HG03103 (cell line): ENCODE results near the gene FTMT.
"Not testable (repeated sequence)": the region's sequence is repeated elsewhere in the genome, so short reads cannot be mapped to it uniquely, and the experiment has no call there.

Experiments
- ATAC-seq: cut with Tn5 transposase; IDR thresholded peaks from one replicate; pipeline ENCODE4 v1.9.1; 2021; ENCODE audit warnings: low read depth; ENCODE audit not compliant: unreplicated experiment

FTMT gene

DNA sequence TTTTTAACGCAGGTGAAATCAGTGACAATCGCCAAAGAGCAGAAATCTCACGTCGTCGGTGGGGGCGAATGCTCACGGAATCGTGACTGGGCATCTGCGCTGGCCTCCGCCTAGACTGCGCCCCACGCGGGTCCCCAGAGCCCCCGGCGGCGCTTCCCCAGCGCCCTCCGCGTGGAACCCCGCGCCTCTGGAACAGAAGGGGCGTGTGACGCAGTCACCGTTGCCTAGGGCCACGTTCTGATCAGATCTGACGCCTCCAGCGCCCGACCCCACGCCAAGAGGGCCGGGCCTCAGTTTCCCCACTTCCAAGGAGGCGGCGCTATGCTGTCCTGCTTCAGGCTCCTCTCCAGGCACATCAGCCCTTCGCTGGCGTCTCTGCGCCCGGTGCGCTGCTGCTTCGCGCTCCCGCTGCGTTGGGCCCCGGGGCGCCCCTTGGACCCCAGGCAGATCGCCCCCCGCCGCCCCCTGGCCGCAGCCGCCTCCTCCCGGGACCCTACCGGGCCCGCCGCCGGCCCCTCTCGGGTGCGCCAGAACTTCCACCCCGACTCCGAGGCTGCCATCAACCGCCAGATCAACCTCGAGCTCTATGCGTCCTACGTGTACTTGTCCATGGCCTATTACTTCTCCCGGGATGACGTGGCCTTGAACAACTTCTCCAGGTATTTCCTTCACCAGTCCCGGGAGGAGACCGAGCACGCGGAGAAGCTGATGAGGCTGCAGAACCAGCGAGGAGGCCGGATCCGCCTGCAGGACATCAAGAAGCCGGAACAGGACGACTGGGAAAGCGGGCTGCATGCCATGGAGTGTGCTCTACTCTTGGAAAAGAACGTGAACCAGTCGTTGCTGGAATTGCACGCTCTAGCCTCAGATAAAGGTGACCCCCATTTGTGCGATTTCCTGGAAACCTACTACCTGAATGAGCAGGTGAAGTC, at the start of gene FTMT:
Gene FTMT, plus strand, starts transcription at position 240 of the 932 bp plus-strand sequence. Its CDS starts 82 bp downstream, at position 322.
- no peak for ATAC-seq

DNA sequence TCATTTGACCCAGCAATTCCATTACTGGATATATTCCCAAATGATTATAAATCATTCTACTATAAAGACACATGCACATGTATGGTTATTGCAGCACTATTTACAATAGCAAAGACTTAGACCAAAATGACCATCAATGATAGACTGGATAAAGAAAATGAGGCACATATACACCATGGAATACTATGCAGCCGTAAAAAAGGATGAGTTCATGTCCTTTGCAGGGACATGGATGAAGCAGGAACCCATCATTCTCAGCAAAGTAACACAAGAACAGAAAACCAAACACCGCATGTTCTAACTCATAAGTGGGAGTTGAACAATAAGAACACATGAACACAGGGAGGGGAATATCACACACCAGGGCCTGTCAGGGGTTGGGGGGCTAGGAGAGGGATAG, 46.4 kb upstream of the FTMT start:
- ATAC-seq = not testable (repeated sequence)

DNA sequence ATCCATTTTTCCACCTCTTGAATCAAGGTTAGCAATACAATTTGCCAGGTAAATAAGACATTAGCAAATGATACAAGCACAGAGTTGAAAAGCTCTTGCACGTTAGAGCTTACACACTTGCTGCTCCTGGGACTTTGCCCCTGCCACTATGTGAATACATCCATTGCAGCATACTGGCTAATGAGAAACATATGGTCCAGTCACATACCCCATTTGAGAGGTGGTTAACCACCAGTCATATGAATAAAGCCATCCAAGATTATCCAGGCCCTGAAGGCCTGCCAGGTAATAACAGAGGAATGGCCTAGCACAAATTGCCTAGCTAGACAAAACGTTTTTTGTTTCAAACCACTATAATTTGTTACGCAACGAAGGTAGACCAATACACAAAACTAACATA, 45.8 kb upstream of the FTMT start:
- no peak for ATAC-seq

DNA sequence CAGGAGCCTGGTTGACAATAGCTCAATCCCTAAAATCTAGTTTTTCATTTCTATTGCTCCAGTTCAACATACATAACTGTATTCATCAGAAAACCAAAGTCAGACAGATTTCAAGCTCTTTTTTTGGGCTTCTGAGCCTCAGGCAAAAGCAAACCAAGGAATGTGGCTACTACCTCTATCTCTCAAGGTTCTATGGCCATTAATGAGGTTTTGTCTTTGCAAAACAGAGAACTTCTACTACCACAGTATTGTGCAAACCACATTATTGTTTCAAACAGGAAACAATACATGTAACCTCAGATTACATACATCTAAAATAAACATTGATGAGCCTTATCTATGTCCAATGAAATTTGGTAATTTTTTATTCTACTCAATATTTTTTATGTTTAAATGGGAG, 35.5 kb upstream of the FTMT start:
- ATAC-seq = no peak

DNA sequence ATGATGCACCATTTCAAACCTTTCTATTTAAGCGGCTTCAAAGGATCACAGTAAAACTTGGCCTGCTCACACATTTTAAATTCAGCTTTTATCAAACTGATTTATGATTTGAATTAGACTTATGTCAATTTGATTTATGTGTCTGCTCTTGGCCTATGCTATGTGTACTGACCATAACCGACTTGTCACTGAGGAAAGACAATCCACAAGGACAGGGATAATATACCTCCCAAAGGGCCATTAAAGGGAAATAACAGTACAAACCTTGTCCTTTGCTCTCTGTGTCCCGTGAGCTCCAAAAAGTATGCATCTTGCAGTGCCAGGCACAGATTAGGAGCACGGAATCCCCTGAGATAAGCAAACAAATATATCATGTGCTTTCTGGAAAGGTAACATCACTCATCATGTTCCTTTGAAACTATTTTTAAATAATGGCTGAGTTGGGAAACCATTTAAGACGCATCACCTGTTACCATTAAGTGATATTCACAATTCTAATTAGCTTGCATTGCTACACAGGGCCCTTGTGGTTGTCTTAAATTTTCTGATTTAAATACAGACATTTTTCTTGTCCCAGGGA, 31.9 kb upstream of the FTMT start:
- ATAC-seq = no peak

DNA sequence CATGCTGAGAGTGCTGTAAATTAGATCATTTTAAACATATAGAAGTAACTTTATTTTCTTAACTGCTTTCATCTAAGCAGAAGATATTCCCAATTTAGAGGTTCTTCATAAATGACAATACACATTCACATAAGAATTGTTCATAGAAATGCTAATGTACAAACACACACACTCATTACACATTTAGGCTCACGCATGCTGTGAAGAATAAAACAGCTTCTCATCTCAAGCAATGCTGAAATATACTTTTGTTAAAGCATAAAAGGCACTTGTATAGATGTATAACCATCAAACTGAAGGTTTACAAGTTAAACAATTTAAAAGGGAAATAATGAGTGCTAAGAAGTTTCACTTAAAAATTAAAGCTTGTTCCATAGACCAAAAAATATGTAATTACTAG, 18.1 kb upstream of the FTMT start:
- no peak for ATAC-seq

DNA sequence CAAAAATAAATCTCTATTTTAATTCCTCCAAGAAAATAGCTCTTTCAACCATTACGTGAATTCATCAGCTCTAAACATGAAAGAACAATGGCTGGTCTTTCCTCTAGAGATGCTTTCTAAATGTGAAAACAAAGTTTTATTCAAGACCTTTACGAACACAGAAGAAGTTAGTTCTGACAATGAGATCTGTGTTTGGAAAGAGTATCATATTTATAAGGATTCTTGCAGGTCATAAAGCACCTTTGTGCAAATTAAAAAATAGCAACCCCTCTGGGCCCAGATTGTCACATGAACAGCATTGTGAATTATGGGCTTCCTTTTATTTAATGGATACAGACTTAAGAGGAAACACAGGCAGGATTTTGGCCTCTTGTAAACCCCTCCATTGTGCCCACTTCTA, 17.7 kb upstream of the FTMT start:
- no peak for ATAC-seq

DNA sequence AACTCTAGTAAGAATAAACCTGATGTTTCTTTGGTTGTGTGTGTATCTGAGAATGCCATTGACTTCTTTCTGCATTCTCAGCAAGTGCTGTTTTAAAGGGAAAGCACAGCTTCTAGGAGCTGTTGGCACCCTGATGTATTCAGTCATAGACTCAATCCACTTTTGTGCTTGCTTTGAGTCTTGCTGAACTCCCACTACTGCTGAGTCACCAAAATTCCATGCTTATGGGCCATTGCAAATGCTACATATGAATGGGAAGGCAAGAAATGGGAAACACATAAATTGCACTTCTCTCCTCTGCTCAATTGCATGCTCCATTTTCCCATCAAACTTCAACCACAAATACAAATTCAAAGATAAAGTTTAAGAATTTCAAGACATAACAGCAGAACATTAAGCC, 9.8 kb upstream of the FTMT start:
- ATAC-seq = no peak

DNA sequence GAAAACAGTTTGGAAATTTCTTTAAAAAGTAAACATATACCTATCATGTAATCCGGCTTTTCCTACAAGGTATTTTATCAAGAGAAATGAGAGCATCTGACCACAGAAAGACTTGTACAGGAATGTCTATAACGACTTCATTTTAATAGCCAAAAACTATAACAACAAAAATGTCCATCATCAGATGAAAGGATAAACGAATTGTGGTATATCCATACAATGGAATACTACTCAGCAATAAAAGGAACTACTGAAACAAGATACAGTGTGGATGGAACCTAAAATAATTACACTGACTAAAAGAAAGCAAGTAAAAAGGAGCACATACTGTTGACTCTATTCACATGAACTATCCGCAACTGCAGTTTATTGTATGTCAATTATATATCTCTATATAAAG, 1.4 kb upstream of the FTMT start:
- ATAC-seq = no peak

DNA sequence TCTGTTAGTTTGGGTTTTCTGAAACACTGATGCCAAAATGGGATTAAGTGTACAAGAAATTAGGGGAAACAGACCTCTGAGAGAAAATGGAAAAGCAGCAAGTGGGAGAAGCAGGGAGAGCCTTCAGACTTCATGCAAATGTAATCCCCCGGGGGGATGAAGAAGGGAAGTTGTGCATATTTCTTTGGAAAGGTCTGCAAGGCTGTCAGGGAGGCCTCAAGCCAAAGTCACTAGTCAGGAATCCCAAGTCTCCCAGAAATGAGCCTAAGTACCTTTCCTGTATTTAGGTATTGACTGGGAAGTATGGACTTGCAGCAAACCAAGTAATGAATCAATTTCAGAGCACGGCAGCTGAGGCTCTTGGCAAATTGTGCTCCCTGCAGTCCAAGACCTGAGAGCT, 2.2 kb downstream of the FTMT start:
- ATAC-seq = no peak

DNA sequence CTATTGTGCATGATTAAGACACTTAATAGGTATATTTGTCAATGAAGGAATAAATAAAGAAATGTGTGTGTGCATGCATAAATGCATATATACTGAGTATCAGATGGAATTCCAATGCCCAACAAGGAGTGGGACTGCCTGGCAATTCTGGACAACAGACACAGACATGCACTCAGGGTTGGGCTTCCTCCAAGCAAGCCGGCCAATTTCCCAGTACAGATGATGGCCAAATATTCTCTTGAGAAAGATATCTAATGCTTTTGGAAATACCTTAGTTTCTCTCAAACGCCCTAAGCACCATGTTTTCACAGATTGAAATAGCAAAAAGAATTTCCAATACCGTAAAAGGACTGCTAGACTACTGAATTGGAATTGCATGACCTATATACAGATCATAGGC, 11.1 kb downstream of the FTMT start:
- ATAC-seq = no peak

DNA sequence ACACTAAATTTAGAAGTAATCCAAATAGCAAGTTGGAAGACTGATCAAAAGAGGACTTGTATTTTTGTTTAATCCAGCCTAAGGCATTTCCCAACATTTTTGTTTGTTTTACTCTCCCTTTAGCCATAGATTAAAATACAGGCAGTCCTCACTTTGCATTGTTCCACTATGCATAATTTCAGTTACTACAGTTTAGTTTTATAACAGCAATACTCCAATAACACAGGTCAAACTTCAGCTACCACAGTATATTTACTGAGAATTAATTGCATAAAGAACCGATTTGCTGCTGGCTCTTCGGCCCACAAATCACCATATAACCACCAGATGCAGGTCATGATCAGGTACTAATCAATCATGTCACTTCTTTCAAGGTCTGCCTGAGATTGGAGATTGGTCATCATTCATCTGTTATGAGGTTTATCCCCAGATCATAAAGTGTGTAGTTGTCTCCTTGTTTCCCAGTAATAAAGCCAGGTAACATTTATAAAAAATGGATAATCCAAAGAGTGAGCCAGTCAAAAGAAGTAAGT, 12.1 kb downstream of the FTMT start:
- ATAC-seq = no peak

DNA sequence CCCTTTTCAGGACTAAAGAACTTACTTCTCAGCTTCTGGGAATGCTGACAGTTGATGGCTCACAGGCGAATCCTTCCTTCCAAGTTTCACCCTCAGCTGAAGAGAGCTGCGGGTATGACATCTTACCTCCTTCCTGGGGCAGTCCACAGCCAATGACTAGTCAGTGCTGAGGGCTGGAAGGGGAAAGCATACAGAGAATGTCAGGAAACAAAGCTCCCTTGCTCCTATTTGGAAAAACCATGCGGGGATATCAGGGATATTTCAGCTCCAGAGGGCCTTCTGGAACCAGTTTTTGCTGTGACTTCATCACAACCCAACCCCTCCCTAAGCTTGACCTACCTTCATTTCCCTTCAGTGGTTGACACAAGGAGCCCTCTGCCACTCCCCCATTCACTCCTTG, 15.7 kb downstream of the FTMT start:
- ATAC-seq = no peak

DNA sequence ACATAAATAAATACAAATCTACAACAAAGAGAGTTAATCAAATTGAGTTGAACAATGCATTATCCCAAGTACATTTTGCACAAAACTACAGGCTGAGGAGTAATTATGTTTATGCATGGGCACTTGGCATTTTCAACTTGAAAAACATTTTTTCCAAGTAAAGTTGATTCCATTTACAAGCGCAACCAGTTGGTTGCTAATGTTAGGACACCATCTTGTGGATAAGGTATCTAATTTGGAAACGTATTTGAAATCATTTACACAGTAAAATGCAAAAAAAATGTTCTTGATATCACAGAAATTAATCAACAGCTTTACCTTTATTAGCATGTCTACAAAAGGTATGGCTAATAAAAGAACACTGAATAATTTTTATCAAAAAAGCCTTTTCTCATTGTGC, 18.8 kb downstream of the FTMT start:
- ATAC-seq = no peak

DNA sequence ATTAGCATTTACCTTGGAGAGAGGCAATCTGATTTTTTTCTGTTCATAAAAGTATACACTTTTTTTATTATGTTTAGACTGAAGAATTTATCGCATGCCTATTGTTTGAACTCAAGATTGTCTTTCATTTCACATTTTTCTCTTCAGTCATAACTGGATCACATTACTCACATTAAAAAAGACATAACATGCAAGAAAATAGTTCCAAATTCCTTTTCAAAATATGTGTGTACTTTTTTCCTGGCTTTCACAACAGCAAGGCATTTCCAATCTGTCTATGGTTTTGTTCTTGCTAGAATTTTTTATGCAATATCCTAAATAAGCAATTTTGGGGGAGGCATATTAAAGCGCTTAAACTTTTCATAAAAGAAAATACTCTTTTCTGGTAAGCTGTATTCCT, 21.2 kb downstream of the FTMT start:
- ATAC-seq = no peak

DNA sequence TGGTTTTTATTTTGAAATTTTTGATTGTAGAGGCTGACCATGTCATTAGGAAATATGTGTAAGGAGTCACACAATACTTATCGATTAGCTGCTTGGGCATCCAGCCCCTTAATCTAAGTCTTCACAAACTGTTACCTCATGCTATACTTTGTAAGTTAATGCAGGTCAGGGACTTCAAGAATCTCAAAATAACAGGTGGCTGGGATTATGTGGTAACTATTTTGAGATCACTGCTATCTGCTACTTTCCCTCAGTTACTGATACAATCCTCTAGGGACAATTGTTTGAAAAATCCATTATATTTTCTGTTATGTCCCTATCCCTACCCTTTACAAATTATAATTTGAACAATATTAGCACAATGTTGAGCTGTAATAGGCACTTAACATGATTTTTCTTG, 21.7 kb downstream of the FTMT start:
- ATAC-seq = no peak

DNA sequence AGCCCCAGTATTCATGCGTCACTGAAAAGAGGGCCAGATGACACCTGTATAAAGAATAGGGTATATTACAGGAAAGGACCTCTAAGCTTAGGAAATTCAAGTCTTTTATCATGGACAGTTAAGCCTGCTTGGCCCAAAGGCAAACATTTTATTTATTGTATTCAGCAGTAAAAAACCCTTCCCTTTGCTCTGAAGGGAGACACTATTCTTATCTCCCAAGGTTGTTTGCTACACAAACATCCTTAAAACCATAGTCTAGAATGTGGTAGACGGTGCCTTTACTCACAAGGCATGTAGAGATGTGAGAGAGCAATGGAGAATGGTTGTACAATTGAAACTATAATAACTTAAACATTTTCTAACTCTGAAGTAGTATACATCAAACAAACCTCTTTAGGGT, 33.9 kb downstream of the FTMT start:
- ATAC-seq = no peak

DNA sequence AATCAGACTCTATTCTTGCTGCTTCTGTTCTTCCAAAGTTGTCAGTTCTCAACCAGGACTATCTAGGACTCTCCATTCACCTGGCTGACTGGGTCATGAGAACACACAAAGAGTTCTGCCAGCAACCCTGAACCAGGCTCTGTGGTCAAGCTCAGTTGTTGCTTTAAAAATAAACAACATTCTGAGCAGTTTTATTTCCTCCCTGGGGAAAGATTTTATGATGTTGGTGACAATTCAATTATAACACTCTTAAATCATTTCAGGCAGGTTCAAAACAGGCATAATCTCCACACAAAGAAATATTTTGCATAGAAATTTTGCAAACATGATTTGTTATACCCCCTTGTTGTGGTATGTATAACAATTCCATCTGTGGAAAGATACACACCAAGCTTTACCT, 36.0 kb downstream of the FTMT start:
- ATAC-seq = no peak

DNA sequence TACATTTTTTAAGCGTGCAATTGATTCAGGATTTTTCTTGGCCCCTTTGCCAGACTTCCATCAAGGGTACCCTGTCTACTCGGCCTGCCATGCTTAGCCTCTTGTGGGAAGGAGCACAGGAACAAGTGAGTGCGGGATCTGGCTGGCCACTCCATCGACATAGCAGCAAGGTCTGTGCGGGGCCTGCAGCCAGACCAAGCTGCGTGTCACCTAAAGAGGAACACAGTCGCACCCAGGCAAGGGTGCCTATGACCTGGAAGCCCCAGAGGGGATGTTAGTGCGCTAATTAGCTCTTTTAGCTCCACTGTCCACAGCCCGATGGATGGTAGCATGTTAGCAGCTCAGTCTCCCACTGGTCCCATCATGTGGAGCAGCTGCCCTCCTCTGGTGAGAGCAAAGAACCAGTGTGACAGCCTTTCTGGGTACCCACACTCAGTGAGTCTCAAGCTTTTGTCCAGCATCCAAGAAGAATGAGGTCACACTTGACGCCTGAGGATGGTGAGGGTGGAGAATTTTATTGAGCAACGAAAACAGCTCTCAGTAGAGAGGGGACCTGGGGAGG, 38.7 kb downstream of the FTMT start:
- no peak for ATAC-seq

DNA sequence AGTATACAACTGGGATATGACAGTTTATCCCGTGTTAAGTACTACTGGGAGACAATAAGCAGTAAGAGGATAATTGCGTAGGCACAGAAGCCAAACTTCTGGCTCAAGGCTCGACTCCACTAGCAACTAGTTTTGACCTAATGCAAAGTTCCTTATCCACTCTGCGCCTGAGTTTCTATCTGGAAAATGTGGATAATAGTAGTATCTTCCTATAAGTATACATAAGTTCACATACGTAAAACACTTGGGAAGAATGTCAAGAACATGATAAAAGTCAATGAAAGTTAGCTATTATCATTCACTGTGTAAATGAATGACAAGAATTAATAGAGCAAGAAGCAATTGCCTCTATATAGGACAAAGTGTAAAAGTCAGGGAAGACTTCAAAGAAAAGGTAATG, 45.7 kb downstream of the FTMT start:
- no peak for ATAC-seq

DNA sequence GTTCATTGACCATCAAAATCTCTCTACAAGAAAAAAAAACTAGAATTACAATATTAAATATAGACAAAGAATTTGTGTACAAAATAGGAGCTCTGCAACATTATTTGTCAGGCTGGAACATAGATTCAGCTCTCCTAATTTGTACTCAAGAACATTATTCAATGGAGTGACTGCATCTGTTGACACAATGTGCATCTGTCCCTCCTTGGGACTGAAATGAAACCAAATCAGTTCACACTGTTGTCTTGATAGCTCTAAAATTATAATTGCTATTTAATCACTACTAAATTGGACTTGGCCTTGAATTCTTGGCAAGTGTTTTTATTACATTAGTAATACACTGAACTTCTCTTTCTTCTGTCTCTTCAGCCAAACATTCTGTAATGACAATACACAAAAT, 47.7 kb downstream of the FTMT start:
- no peak for ATAC-seq
